K562 (cell line): Measurements from ENCODE around the gene DMD. TPM values are rescaled to one million over a fixed set of nuclear protein-coding genes. Genes with fewer than 3 reads are reported as not detected.

Experiments
- ATAC-seq: fragments of 200-7000 bp; cut with Tn5 transposase; 3 replicates; pipeline ENCODE4 v1.9.1; 2020; ENCODE audit warnings: moderate library complexity
- BruUV-seq: library from RNA; stranded (reverse); fragments of 400-500 nt; replicated peaks from 2 replicates; lab custom pipeline; 2021; lab: Mats Ljungman, UMichigan
- CTCF ChIA-PET: fragments of 300-600 bp; formaldehyde crosslinking; extraction: SDS; loops from one replicate; lab custom pipeline; 2021; ENCODE audit warnings: low intra/inter-chr PET ratio; lab: Yijun Ruan, JAX
- POLR2A ChIA-PET: fragments of 300-600, 350-650 bp; sonication (Branson Sonifier 250); formaldehyde crosslinking; extraction: SDS; loops from one replicate; lab custom pipeline; 2021; ENCODE audit warnings: antibody characterized with exemption, inconsistent platforms; lab: Yijun Ruan, JAX
- DNase-seq, 4 experiments: peaks; one replicate each; pipeline versions ENCODE4 v3.0.0 to v3.0.0-alpha.2; 2011 to 2018; ENCODE audit warnings: low spot score in 3 of 4, mixed read lengths in 3 of 4; ENCODE audit errors: extremely low read depth in 1 of 4
- FAIRE-seq: peaks from 2 replicates; lab custom pipeline; 2011; peaks lifted over from hg19 to GRCh38; lab: Jason Lieb, UNC
- H2AFZ ChIP-seq: 2 replicates; pipeline ENCODE4 v1.6.0; 2011; ENCODE audit warnings: low read depth, low read length, control low read depth, inconsistent platforms
- H3K27ac ChIP-seq: fragments of 200-600 bp; 3 replicates; pipeline ENCODE4 v1.8.0; 2011; ENCODE audit warnings: low read depth, mild to moderate bottlenecking, control low read depth, inconsistent platforms, low read length, moderate library complexity, mixed read lengths; ENCODE audit errors: extremely low read depth
- H3K27me3 ChIP-seq, 2 experiments: fragments of 300-600 bp in 1 of 2; 2 replicates in 1 of 2; 3 replicates in 1 of 2; pipeline versions ENCODE4 v1.6.0 to v1.8.0; 2011; ENCODE audit warnings: inconsistent platforms in 2 of 2, low read length in 2 of 2, mild to moderate bottlenecking in 1 of 2, mixed read lengths in 1 of 2, moderate library complexity in 1 of 2; ENCODE audit not compliant: control insufficient read depth in 2 of 2, insufficient read depth in 2 of 2
- H3K36me3 ChIP-seq: fragments of 300-600 bp; 3 replicates; pipeline ENCODE4 v1.8.0; 2011; ENCODE audit warnings: mild to moderate bottlenecking, low read length, inconsistent platforms; ENCODE audit not compliant: control insufficient read depth, insufficient read depth
- H3K4me1 ChIP-seq, 2 experiments: fragments of 200-600 bp in 1 of 2; replicated peaks in 1 of 2; 2 replicates in 1 of 2; 3 replicates in 1 of 2; pipeline versions ENCODE4 v1.5.1 to v1.8.0; 2011; ENCODE audit warnings: inconsistent platforms in 2 of 2, low read length in 2 of 2, mild to moderate bottlenecking in 1 of 2, mixed read lengths in 1 of 2, moderate library complexity in 1 of 2; ENCODE audit not compliant: control insufficient read depth in 2 of 2, insufficient read depth in 2 of 2
- H3K4me2 ChIP-seq: 2 replicates; pipeline ENCODE4 v1.6.1; 2011; ENCODE audit warnings: low read length, control low read depth, inconsistent platforms, mixed read lengths; ENCODE audit not compliant: insufficient read depth
- H3K4me3 ChIP-seq: fragments of 200-600 bp; sonication (generic), shearing (Covaris generic); 2 replicates; pipeline ENCODE4 v1.5.1; 2016; ENCODE audit warnings: control low read depth, inconsistent platforms
- H3K79me2 ChIP-seq: fragments of 200-600 bp; 3 replicates; pipeline ENCODE4 v1.8.0; 2011; ENCODE audit warnings: low read length, inconsistent platforms; ENCODE audit not compliant: control insufficient read depth, insufficient read depth
- H3K9ac ChIP-seq, 2 experiments: 2 replicates each; pipeline versions ENCODE4 v1.6.0 to v1.6.1; 2011; ENCODE audit warnings: low read depth in 2 of 2, low read length in 2 of 2, control low read depth in 1 of 2, inconsistent platforms in 1 of 2, mild to moderate bottlenecking in 1 of 2, mixed read lengths in 1 of 2; ENCODE audit not compliant: insufficient read depth in 1 of 2
- H3K9me1 ChIP-seq: one replicate; pipeline ENCODE4 v1.6.0; 2011; ENCODE audit warnings: inconsistent platforms, mild to moderate bottlenecking, low read length, moderate library complexity; ENCODE audit not compliant: control insufficient read depth, insufficient read depth
- H3K9me3 ChIP-seq: replicated peaks from 2 replicates; pipeline ENCODE4 v1.5.1; 2011; ENCODE audit warnings: low read depth, low read length, inconsistent platforms; ENCODE audit not compliant: control insufficient read depth, insufficient read depth
- H4K20me1 ChIP-seq: replicated peaks from 2 replicates; pipeline ENCODE4 v1.6.1; 2011; ENCODE audit warnings: low read length, inconsistent platforms, mixed read lengths; ENCODE audit not compliant: control insufficient read depth, insufficient read depth
- DDX20 ChIP-seq: fragments of 450-650 bp; IDR thresholded peaks from 2 replicates; pipeline ENCODE4 v1.6.1; 2016; ENCODE audit warnings: missing genetic modification characterization, low read depth, mild to moderate bottlenecking, missing compliant biosample characterization, moderate library complexity
- MEIS2 ChIP-seq: fragments of 450-650 bp; IDR thresholded peaks from 2 replicates; pipeline ENCODE4 v1.6.1; 2014; ENCODE audit warnings: mild to moderate bottlenecking; ENCODE audit not compliant: partially characterized antibody
- SMAD1 ChIP-seq: fragments of 150-350 bp; IDR thresholded peaks from 2 replicates; pipeline ENCODE4 v1.6.1; 2014; ENCODE audit warnings: low read length, low read depth; ENCODE audit not compliant: partially characterized antibody
- U2AF1 ChIP-seq: fragments of 200-400 bp; formaldehyde crosslinking; optimal IDR thresholded peaks from 2 replicates; pipeline ENCODE3; 2017; ENCODE audit warnings: mild to moderate bottlenecking, low read depth, low read length, moderate library complexity
- ZKSCAN3 ChIP-seq: fragments of 250-450 bp; sonication (Bioruptor Pico); IDR thresholded peaks from 2 replicates; pipeline ENCODE4 v1.4.0; 2020
- ZNF12 ChIP-seq: sonication (generic); formaldehyde crosslinking; IDR thresholded peaks from 2 replicates; pipeline ENCODE4 v1.4.0; 2020; ENCODE audit warnings: mild to moderate bottlenecking, missing genetic modification reagents
- ZNF699 ChIP-seq: fragments of 250-450 bp; sonication (Bioruptor Pico); IDR thresholded peaks from 2 replicates; pipeline ENCODE4 v1.8.0; 2021; ENCODE audit warnings: mild to moderate bottlenecking, moderate library complexity; ENCODE audit not compliant: insufficient replicate concordance
- WGBS: fragments of 100-300 bp; shearing (Covaris generic); methylation state at CpG from one replicate; pipeline ENCODE4 v1.1.6; 2016; ENCODE audit warnings: low coverage, mixed read lengths; ENCODE audit not compliant: insufficient coverage; ENCODE audit errors: missing lambda C conversion rate; 5-methylcytosine and 5-hydroxymethylcytosine counted together
- in situ Hi-C: fragments of 300-500 bp; cut with MboI; formaldehyde crosslinking; loops from 4 replicates; pipeline ENCODE4 v1.15.0; 2018; ENCODE audit warnings: inconsistent platforms, mixed read lengths
- intact Hi-C: fragments of 100-400 bp; cut with micrococcal nuclease; formaldehyde crosslinking; loops from 2 replicates; pipeline ENCODE4 v1.14.2; 2022
- polyA plus RNA-seq, 8 experiments: library from polyadenylated mRNA; depleted of rRNA in 4 of 8; stranded (reverse) in 5 of 8; unstranded in 3 of 8; fragments of >200 nt; fragmentation: Nextera tagmentation in 2 of 8; fragmentation: Illumina TruSeq in 1 of 8; extraction: Ambion mirVana in 2 of 8; extraction: Trizol in 1 of 8; gene quantifications; 2 replicates each; pipeline versions ENCODE4 v1.2.1 to v1.2.3, GENCODE V29; 2011 to 2014; ENCODE audit warnings: inconsistent platforms in 1 of 8, missing spikeins in 1 of 8
- total RNA-seq, 7 experiments: library from RNA; depleted of rRNA in 6 of 7; stranded (reverse); fragments of >200 nt in 6 of 7; fragmentation: Illumina TruSeq in 2 of 7; extraction: Trizol in 2 of 7; gene quantifications; 2 replicates each; pipeline versions ENCODE4 v1.2.1 to v1.2.3, GENCODE V29; 2011 to 2021; ENCODE audit warnings: low replicate concordance in 1 of 7
- TF ChIP-seq, protein P1 (sequence below), 2 experiments: fragments of 450-650 bp; formaldehyde crosslinking in 1 of 2; IDR thresholded peaks; 2 replicates each; pipeline versions ENCODE4 v1.4.0 to v1.6.1; 2014 to 2020; ENCODE audit warnings: mild to moderate bottlenecking in 2 of 2, borderline replicate concordance in 1 of 2, low read depth in 1 of 2

Gene DMD
- total and polyA plus RNA-seq, 9 of the 15 experiments (the other 6 are each of a cell fraction or from before 2014, with no cell fraction given): 3.8 to 20.4 (median 11.4) TPM

DNA sequence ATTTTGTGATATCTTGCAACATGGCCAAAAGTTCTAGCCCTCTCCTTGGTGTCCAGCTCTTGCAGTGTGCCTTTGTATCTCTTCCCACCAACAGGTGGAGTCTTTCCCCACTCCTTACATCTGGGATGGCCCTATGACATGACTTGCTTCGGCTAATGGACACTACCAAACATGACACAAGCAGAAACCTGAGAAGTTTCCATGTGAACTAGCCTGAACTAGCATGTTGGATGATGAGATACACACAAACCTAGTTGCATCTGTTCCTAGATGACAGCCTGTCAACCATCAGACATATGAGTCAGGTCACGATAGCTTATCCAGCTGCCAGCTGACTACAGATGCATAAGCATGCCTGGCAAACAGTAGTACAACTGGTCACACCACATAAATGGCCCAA is 1932.0 kb downstream of the DMD start (continued):
- TF ChIP-seq, protein P1, sequence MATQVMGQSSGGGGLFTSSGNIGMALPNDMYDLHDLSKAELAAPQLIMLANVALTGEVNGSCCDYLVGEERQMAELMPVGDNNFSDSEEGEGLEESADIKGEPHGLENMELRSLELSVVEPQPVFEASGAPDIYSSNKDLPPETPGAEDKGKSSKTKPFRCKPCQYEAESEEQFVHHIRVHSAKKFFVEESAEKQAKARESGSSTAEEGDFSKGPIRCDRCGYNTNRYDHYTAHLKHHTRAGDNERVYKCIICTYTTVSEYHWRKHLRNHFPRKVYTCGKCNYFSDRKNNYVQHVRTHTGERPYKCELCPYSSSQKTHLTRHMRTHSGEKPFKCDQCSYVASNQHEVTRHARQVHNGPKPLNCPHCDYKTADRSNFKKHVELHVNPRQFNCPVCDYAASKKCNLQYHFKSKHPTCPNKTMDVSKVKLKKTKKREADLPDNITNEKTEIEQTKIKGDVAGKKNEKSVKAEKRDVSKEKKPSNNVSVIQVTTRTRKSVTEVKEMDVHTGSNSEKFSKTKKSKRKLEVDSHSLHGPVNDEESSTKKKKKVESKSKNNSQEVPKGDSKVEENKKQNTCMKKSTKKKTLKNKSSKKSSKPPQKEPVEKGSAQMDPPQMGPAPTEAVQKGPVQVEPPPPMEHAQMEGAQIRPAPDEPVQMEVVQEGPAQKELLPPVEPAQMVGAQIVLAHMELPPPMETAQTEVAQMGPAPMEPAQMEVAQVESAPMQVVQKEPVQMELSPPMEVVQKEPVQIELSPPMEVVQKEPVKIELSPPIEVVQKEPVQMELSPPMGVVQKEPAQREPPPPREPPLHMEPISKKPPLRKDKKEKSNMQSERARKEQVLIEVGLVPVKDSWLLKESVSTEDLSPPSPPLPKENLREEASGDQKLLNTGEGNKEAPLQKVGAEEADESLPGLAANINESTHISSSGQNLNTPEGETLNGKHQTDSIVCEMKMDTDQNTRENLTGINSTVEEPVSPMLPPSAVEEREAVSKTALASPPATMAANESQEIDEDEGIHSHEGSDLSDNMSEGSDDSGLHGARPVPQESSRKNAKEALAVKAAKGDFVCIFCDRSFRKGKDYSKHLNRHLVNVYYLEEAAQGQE (IDR thresholded peaks at IDR 0.05; ENCODE audit: borderline replicate concordance): peak; percentile 16; the same call in 1 of the 2 replicates
- TF ChIP-seq, protein P1 (CRISPR knock-in tag; IDR thresholded peaks at IDR 0.05; ENCODE audit: low read depth): no peak
- no peak for TF ChIP-seq U2AF1

DNA sequence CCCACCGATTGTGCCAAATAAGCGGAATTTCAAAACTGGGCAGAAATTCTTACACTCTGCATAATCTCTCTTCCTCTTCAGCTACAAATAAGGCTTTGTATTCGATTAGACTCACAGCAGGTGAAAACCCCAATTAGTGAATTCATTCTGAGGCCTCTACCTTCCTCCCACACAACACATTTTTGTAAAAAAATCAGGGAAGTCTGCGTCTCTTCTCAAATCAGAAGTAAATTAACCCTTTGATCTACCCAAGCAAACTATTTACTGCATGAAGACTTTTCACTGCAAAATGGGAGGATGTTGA is 1938.9 kb downstream of the DMD start:
- ATAC-seq: no peak
- no peaks in the 10 kb centered on the region for H3K36me3 ChIP-seq
- TF ChIP-seq SMAD1: no peak
- no peak for TF ChIP-seq MEIS2
- no peak for TF ChIP-seq DDX20 (tag)
- TF ChIP-seq ZKSCAN3 (CRISPR knock-in tag): no peak
- TF ChIP-seq ZNF699: no peak
- no peak for TF ChIP-seq ZNF12 (CRISPR knock-in tag)
- 35% methylated on average over 4 of the region's 4 CpGs for WGBS
- no peaks in the 10 kb centered on the region for H3K79me2 ChIP-seq
- no peak overlapping the region for H3K27ac ChIP-seq
- no peaks in the 10 kb centered on the region for H3K9me3 ChIP-seq
- H4K20me1 ChIP-seq: no peaks in the 10 kb centered on the region
- BruUV-seq: no TSS peak
- POLR2A ChIA-PET: no interaction called here
- CTCF ChIA-PET: no interaction called here
- H3K4me1 ChIP-seq: no peaks in the 10 kb centered on the region
- no peak overlapping the region for H3K9ac ChIP-seq
- H3K4me2 ChIP-seq: no peak overlapping the region
- H2AFZ ChIP-seq: no peak overlapping the region
- no peaks in the 10 kb centered on the region for H3K27me3 ChIP-seq
- FAIRE-seq: no peak
- intact Hi-C loops: no loop called here
- DNase-seq: no peak
- H3K4me3 ChIP-seq: no peak overlapping the region
- no peaks in the 10 kb centered on the region for H3K9me1 ChIP-seq
- in situ Hi-C loops: no loop called here
